GM08714 (cell line): ENCODE data around the gene MOV10L1.

Source experiments
- H3K4me3 ChIP-seq: fragments of 200-500 bp; sonication (Bioruptor generic); 2 replicates; pipeline ENCODE4 v1.5.1; 2014; ENCODE audit warnings: mild to moderate bottlenecking, low read length, inconsistent platforms
- ZNF274 ChIP-seq: IDR thresholded peaks from 2 replicates; pipeline ENCODE4 v1.6.1; 2012; ENCODE audit warnings: mild to moderate bottlenecking, low read depth, low read length

The MOV10L1 gene

DNA sequence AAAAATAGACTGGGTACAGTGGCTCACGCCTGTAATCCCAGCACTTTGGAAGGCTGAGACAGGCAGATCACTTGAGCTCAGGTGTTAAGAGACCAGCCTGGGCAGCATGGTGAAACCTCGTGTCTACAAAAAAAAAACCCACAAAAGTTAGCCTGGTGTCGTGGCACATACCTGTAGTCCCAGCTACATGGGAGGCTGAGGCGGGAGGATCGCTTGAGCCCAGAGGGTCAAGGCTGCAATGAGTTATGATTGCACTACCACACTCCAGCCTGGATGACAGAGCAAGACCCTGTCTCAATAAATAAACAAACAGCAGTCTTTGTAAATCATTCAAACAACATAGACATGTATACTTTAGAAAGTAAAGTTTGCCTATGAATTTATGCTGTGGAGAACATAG, 2.5 kb downstream of the MOV10L1 start:
- no peak for TF ChIP-seq ZNF274
- H3K4me3 ChIP-seq = no peak overlapping the region

- no peak overlapping the region for H3K4me3 ChIP-seq
- TF ChIP-seq ZNF274 = no peak
These were observed 8.2 kb downstream of the MOV10L1 start for GRCh38 chr22:50098052-50098451.

DNA sequence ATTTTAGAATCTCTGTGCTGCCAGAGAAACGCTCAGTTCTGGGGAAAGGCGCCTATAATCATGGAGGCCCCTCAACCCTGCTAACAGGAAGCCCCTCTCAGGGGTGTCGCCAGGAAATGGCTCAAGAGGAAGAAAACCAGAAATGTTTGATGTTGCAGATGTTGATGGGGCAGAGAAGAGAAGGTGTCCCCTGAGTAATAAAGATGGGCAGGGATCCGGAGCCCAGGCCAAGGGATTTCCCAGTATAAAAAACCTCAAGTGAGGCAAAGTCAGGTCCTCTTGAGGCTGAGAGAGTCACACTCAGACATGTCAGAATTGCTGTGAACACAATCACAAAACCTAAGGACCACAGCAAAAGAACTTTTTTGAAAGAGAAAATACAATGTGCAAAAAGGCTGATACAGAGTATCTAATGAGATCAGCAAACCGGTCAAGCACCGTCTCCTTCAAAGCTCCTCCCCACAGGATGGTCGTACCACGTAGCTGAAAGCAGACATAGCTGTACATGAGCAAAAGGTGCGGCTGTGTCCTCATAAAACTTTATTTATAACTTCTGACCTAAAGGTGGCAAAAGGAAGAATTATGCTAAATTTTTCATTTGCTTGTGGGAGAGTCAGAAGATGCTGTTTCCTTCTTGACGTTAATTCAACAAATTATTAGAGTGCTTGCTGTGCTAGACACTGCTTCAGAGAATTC, 12.2 kb downstream of the MOV10L1 start:
- H3K4me3 ChIP-seq = no peak overlapping the region
- TF ChIP-seq ZNF274 = no peak

- H3K4me3 ChIP-seq = no peak overlapping the region
- TF ChIP-seq ZNF274 = no peak
These were observed 13.1 kb downstream of the MOV10L1 start for GRCh38 chr22:50102946-50103345.

DNA sequence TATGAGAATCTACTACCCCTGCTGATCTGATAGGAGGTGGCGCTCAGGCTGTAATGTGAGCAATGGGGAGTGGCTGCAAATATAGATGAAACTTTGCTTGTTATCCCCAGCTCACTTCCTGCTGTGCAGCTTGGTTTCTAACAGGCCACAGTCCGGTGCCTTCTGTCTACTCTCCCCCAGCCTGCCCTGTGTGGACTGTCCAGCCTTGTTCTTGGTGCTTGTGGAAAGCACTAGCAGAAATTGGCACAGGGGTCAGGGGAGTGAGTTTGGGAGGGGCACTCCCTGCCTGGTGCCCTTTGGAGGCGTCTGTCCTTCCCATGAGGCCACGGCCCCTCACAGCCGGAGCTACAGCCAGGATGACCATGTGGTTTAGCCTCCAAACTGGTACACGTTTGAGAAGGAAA, 14.3 kb downstream of the MOV10L1 start:
- H3K4me3 ChIP-seq = no peak overlapping the region
- no peak for TF ChIP-seq ZNF274

GRCh38 chr22:50105208-50106100, 15.6 kb downstream of the MOV10L1 start:
- peak overlapping the region; percentile 48; the same call in 1 of the 2 replicates for H3K4me3 ChIP-seq
- TF ChIP-seq ZNF274 = no peak

- TF ChIP-seq ZNF274 = no peak
These were observed 17.7 kb downstream of the MOV10L1 start for GRCh38 chr22:50107529-50107928.

DNA sequence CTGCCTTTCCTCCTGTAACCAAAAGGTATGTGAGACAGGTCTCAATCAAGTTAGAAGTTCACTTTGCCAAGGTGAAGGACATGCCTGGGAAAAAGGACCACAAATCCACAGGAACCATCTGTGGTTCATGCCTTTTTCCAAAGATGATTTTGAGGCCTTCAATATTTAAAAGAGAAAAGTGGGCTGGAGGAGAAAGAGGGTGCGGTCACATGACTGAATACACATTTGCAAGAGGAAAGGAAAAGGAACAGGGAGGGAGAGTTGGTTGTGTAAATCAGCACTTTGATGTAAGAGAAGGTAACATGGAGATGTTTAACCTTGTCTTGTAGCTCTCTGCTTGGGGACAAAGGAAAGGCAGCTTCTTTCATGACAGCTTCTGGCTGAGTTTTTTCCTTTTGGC, 21.2 kb downstream of the MOV10L1 start:
- no peak for TF ChIP-seq ZNF274
- no peak overlapping the region for H3K4me3 ChIP-seq

More at GRCh38 chr22:50107529-50107928, 17.7 kb downstream of the MOV10L1 start:
- no peak overlapping the region for H3K4me3 ChIP-seq

DNA sequence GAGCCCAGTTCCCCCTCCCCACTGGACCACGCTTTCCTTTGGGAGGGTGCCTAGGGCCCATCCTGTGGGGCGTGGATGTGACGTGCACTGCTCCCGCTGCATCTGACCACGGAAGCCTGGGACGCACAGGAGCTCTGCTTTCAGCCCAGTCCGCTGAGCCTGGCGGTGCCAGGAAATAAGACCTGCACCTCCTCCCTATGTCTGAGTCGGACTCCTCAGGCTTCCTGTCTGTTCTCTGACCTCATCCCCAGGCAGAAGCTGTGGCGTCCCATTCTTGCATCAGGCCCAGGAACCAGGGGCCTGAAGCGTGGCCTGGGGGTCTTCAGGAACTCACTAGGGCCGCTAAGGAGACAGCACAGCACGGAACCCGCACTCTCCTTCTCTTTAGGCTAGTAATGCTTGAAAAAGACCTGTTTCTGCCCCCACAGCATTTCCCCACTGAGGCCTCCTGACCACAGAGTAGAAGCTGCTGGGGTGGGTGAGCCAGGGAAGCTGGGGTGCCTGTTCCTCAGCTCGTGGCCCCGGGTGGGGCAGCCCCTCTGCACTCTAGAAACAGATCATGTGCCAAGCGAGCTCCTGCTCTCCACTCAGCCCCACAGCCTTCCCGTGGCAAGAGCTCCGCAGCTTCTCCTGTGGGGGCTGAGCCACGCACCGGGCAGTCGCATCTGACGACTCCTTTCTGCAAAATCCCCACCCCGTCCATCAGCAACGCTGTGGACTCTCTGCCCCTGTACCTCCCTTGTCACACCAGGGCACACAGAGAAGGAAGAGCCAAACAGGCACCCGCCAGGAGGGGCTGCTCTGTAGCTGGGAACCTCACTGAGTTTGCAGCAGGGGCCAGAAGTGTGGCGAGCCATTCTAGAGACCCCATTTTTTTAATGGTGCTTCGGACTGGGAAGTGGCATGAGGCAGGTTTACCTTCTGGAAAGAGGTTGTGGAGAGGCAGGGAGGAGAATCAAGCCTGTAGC, 22.6 kb downstream of the MOV10L1 start:
- no peak for TF ChIP-seq ZNF274
- no peak overlapping the region for H3K4me3 ChIP-seq

DNA sequence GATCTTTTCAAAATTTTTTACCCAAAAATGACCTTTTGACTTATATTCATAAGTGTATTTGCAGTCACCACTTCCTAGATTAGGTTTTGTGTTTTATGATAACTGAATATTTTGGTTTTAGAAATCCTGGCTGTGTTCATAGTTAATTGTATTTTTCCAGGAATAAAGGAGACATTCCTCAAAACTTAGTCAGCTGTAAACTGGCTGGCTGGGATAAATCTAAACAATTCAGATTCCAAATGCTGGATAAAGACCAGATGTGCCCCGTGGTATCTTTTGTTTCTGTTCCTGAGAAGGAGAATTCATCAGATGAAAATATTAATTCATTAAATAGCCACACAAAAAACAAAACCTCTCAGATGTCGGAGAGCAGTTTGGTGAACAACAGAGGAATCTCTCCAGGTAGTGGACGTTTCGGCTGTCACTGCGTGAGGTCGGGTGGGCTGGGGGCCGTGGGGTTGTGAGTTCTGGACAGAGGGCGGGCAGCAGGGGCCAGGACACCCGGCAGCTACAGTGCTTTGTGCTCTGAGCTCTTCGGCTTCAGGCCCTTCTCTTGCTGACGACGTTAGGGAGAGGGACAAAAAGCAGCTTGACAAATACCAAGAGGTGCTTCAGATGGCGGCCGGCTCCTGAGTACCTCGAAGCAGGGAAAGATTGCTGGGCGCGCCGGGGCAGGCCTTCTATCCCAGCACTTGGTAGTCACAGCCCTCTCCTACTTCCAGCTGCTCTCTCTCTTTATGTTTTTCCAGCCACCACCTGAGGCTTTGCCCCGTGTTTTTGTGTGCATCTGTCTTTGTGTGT, 24.6 kb downstream of the MOV10L1 start:
- TF ChIP-seq ZNF274 = no peak
- H3K4me3 ChIP-seq = no peak overlapping the region

- TF ChIP-seq ZNF274 = no peak
- no peak overlapping the region for H3K4me3 ChIP-seq
These were observed 25.9 kb downstream of the MOV10L1 start for GRCh38 chr22:50115693-50116092.

DNA sequence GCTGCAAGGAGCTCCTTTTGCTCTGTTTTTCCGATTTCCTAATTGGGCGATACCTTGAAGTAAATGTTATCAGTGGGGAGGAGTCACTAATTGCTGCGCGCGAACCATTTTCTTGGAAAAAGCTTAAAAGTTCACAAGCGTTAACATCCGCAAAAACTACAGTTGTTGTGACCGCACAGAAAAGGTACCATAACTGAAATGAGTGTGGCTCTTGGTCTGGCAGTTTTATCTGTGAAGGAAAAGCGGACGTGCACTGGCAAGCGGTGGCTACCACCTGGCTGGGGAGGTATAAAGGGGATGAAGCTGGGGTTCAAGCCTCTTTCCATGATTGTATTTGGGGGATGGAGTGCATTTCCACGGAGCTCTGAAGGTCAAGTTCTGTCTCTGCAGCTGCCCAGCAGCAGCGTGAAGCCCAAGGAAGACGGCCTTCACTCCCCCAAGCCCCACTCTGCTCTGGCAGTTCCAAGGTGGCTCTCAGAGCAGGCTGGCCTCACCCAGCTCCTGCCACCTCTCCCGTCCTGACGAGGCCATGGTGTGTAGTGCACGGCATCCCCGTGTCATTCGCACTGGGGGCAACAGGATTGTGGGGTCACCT, 27.5 kb downstream of the MOV10L1 start:
- TF ChIP-seq ZNF274 = no peak
- H3K4me3 ChIP-seq = no peak overlapping the region

- H3K4me3 ChIP-seq = no peak overlapping the region
- TF ChIP-seq ZNF274 = no peak
These were observed 28.3 kb downstream of the MOV10L1 start for GRCh38 chr22:50118129-50118528.
